ENCODE results near the gene ERBB4.

- TF ChIP-seq CTCF (conservative IDR thresholded peaks at IDR 0.05; ENCODE audit: low read length) (no peak), EZH2phosphoT487 (IDR thresholded peaks at IDR 0.05; ENCODE audit: borderline replicate concordance) (no peak)
Measured at GRCh38 chr2:211598238-211598637, 940.4 kb downstream of the ERBB4 start.
